Skeletal muscle cell (primary cell): ENCODE data around the gene DRC7.

Experiments used
- DNase-seq: peaks from one replicate; pipeline ENCODE4 v3.0.0-alpha.2; 2010; ENCODE audit warnings: low read depth
- H3K4me3 ChIP-seq: 2 replicates; pipeline ENCODE4 v1.5.1; 2011; ENCODE audit warnings: low read depth, mild to moderate bottlenecking, control low read depth, low read length, moderate library complexity

The DRC7 gene

DNA sequence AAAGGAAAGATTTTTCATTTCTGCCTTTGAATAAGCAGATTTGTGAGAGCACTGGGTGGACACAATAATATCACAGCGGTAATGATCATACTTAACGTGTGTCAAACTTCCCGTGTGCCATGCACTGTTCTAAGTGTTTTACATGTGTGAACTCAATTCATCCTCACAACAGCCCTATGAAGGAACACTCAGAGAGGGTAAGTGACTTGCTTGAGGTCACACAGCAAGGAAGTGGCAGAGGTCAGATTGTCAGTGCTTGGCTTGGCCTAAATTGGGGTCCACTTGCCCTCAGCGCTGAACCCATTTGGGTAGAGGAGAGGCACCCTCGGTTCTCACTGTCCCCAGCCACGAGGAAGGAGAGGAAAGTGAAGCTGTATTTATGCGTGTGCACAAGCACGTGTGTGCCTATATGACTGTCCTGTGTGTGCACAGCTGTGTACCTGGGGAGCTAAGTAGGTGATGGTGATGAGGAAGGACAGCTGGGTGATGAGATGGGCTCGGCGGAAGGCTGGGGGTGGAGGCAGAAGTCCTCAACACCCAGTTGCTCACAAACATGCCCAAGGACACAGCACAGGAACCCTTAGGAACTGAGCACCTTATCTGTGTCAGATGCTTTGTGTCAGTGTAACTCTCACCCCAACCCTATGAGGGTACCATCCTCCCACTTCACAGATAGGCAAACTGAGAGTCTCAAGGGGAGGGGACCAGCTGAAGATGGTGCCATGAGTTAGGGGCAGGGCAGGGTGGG lies 36.3 kb upstream of the DRC7 start:
- DNase-seq: no peak
- H3K4me3 ChIP-seq: no peak overlapping the region

DNA sequence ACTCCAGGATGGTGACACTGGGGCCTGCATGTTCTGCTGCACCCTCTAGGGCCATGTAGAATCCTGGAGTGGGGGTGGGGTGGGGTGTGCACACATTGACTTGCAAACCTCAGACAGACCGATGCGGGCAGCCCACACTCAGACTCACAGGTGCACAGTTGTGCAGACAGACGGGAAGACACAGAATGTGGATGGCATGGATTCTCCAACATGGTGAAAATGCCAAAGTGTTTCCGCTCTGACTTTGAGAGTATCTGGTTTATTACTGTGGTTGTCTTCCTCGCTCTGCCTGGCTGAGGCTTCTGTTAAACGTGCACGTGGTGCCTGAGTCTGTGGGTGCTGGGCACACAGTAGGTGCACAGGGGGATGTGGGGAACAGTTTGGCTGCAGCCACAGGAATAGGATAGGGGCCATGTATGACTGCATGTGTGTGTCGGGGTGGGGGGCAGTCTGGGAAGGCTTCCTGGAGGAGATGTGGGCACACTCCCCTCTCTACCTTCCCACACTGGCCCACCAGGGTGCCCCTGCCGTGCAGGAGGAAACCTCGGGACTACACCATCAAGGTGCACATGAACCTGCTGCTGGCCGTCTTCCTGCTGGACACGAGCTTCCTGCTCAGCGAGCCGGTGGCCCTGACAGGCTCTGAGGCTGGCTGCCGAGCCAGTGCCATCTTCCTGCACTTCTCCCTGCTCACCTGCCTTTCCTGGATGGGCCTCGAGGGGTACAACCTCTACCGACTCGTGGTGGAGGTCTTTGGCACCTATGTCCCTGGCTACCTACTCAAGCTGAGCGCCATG lies 35.5 kb upstream of the DRC7 start:
- no peak overlapping the region for H3K4me3 ChIP-seq
- DNase-seq: no peak

GRCh38 chr16:57660715-57661463 lies 33.7 kb upstream of the DRC7 start:
- H3K4me3 ChIP-seq: no peak overlapping the region
- no peak for DNase-seq

DNA sequence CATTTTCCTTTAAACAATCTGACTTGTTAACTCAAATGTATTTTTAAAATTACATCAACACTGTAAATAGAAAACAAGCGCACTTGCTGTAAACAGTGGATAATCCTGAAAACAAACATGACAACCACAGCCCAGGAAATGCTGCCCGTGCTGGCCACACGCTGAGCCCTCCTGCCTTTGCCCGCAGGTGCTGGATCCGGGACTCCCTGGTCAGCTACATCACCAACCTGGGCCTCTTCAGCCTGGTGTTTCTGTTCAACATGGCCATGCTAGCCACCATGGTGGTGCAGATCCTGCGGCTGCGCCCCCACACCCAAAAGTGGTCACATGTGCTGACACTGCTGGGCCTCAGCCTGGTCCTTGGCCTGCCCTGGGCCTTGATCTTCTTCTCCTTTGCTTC lies 33.1 kb upstream of the DRC7 start:
- no peak for DNase-seq
- no peak overlapping the region for H3K4me3 ChIP-seq

DNA sequence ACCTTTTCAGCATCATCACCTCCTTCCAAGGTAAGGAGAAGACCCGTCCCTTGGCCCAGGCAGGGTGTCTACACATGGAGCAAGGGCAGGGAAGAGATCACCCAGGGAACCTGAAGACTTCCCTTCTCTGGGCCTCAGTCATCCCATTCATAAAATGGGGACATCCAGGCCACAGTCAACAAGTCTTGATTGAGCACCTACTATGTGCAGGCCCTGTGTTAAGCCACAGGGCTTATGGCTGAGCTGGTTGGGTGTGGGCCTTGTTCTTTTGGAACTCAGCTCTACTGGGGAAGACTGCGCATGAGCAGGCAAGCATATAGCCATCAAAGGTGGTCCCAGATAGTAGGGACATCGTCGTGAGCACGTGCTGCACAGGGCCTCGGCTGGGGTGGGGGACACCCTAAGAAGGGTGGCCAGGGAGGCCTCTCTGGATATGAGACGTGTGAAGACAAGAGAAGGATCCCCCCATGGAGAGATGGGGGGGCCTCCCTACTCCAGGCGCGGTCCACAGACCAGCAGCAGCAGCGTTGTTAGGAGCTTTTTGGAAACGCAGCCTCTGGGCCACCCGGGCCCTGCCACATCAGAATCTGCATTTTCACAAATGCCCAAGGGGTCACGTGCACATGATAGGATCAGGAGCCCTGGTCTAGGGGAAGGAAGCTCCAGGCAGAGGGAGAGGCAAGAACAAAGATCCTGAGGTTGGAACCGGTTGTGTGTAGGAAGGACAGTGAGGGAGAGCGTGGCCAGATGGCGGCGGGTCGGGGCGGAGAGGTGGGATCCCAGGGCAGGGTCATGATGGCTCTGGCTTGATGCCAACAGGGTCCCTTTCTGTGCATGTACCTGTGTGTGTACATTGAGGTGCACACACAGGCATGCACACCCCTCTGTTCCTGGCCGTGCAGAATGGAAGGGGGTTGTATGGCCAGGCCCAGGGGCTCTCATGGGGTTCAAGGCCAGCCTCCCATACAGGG lies 32.4 kb upstream of the DRC7 start:
- no peak overlapping the region for H3K4me3 ChIP-seq
- DNase-seq: no peak

DNA sequence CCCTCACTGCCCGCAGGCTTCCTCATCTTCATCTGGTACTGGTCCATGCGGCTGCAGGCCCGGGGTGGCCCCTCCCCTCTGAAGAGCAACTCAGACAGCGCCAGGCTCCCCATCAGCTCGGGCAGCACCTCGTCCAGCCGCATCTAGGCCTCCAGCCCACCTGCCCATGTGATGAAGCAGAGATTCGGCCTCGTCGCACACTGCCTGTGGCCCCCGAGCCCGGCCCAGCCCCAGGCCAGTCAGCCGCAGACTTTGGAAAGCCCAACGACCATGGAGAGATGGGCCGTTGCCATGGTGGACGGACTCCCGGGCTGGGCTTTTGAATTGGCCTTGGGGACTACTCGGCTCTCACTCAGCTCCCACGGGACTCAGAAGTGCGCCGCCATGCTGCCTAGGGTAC lies 31.2 kb upstream of the DRC7 start:
- DNase-seq: no peak
- no peak overlapping the region for H3K4me3 ChIP-seq

GRCh38 chr16:57663917-57664661 lies 30.5 kb upstream of the DRC7 start:
- DNase-seq: no peak
- no peak overlapping the region for H3K4me3 ChIP-seq

DNA sequence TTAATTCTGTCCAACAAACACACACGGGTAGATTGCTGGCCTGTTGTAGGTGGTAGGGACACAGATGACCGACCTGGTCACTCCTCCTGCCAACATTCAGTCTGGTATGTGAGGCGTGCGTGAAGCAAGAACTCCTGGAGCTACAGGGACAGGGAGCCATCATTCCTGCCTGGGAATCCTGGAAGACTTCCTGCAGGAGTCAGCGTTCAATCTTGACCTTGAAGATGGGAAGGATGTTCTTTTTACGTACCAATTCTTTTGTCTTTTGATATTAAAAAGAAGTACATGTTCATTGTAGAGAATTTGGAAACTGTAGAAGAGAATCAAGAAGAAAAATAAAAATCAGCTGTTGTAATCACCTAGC lies 30.0 kb upstream of the DRC7 start:
- no peak for DNase-seq

DNA sequence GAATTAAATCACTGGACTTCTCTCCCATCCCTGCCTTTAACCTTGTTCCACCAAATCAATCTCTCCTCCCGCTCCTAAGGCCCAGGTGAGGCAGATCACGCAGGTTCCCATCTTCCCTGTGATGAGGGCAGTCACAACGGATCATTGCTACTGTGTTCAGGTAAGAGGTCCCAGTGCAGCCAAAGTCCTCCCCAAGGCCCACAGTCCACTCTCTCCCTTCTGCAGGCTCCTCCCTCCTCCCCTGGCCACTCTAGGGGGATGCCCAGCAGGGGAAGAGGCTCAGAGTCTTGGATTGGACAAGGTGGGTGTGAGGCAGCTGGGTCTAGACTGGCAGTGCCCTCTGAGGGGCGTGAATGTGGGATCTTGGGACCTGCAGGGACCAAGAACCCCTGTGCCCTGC lies 29.1 kb upstream of the DRC7 start:
- DNase-seq: no peak
- H3K4me3 ChIP-seq: no peak overlapping the region

More for the DNA sequence above, 30.0 kb upstream of the DRC7 start:
- no peak overlapping the region for H3K4me3 ChIP-seq

GRCh38 chr16:57666353-57667047 lies 28.1 kb upstream of the DRC7 start:
- no peak for DNase-seq

GRCh38 chr16:57667048-57667525 lies 27.5 kb upstream of the DRC7 start:
- DNase-seq: no peak
- H3K4me3 ChIP-seq: no peak overlapping the region

More at GRCh38 chr16:57666353-57667047, 28.1 kb upstream of the DRC7 start:
- H3K4me3 ChIP-seq: no peak overlapping the region

GRCh38 chr16:57667526-57668262 lies 26.9 kb upstream of the DRC7 start:
- no peak for DNase-seq
- H3K4me3 ChIP-seq: no peak overlapping the region

GRCh38 chr16:57668263-57668571 lies 26.4 kb upstream of the DRC7 start, which contains the start of gene ADGRG3:
Gene ADGRG3 (plus strand): TSS chr16:57668306. CDS start chr16:57668348, 42 bp downstream.
- H3K4me3 ChIP-seq: no peak within 1 kb of the TSS
- DNase-seq: no peak

DNA sequence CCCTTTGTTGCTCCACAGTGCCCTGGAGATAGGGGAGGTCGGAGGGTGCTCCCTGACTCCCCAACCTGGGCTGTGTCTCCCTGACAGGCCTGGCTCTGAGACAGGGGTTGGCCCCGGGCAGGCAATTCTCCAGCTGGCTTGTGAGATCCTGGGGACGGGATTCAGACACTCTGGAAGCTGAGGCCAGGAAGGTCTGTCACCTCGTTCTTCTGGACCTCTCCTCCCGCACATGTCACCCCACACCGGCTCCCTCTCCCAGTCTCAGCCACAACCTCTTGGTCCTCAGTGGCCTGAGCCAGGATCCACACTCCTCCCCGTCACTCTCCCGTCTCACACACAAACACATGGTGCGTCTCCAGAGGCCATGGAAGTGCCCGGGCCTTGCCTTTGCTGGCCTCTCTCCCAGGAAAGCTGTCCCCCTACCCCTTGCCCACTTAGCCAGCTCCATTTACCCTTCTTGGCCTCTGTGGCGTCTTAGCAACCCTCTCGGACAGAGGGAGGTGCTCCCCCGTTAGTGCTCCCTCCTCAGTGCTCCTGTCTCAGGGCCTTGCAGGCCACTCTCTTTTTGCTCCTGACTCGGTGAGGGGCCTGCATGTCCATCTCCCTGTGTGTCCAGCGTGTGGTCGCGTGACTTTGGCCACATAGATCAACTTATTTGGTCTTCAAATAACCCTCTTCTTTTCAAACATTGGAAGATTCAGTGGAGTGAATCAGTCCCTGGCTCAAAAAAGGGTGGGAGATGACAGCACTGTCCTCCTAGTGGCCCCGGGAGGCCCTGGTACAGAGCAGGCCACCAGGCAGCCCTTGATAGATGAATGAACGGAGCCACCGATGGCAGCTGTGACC lies 25.8 kb upstream of the DRC7 start:
- H3K4me3 ChIP-seq: no peak overlapping the region
- no peak for DNase-seq

DNA sequence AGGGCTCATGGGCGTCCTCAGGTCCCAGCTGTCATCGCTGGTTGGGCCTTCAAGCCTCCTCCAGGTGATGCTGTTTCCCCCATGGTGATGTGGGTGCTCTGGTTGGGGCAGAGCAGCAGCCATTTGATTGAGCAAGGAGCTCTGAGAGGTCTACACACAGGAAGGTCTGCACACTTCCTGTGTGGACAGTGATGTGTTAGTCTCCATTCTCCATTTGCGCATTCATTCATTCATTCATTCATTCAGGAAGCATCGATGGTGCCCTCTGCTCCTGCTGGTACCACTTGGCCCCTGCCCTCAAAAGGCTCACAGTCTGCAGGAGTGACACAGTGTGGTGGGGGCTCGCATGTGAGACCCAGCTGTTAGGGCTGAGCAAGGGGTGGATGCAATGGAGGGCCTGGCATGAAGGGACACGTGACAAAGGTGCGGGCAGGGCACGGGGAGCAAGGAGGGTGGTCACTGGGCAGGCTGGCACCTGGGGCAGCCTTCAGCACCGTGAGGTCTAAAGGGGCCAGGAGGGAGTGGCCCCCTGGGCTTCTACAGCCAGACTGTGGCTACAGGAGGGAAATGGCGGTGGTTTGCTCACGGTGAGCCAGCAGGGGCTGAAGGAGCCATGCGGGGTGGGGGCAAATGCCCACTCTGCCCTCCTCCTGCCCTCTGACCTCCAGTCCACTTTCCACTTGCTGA lies 25.0 kb upstream of the DRC7 start:
- no peak for DNase-seq
- no peak overlapping the region for H3K4me3 ChIP-seq

GRCh38 chr16:57670196-57670595 lies 24.4 kb upstream of the DRC7 start:
- H3K4me3 ChIP-seq: no peak overlapping the region

More at GRCh38 chr16:57670196-57670595, 24.4 kb upstream of the DRC7 start:
- no peak for DNase-seq
